ENCODE measurements around the gene NOVA2.

GRCh38 chr19:46009530-46010510 lies 36.2 kb upstream of the NOVA2 start:
- no peak for TF ChIP-seq POLR2A (IDR thresholded peaks at IDR 0.05)
- TF ChIP-seq, protein P1, sequence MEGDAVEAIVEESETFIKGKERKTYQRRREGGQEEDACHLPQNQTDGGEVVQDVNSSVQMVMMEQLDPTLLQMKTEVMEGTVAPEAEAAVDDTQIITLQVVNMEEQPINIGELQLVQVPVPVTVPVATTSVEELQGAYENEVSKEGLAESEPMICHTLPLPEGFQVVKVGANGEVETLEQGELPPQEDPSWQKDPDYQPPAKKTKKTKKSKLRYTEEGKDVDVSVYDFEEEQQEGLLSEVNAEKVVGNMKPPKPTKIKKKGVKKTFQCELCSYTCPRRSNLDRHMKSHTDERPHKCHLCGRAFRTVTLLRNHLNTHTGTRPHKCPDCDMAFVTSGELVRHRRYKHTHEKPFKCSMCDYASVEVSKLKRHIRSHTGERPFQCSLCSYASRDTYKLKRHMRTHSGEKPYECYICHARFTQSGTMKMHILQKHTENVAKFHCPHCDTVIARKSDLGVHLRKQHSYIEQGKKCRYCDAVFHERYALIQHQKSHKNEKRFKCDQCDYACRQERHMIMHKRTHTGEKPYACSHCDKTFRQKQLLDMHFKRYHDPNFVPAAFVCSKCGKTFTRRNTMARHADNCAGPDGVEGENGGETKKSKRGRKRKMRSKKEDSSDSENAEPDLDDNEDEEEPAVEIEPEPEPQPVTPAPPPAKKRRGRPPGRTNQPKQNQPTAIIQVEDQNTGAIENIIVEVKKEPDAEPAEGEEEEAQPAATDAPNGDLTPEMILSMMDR (IDR thresholded peaks at IDR 0.05): peak; percentile 69 to 92 (median 74)

All from thyroid gland (tissue), 4 donors.